ENCODE results near the gene PPP1R2.

Gene PPP1R2

GRCh38 chr3:195550723-195551122 is 7.6 kb upstream of the PPP1R2 start:
- ATAC-seq, result peak; percentile 57
- Mint-ChIP-seq H3K4me3 (peak overlapping the region; percentile 73 to 74), H3K27me3 (no peaks in the 10 kb centered on the region), H3K4me1 (peaks cover 97% of the 10 kb centered on the region), H3K27ac (peak overlapping the region; percentile 66 to 83), H3K9me3 (no peaks in the 10 kb centered on the region)
- DNase-seq, result peak; percentile 32 to 50

- peak overlapping the region; percentile 73 to 74 for H3K4me3 Mint-ChIP-seq
- DNase-seq (peak; percentile 67 to 78), ATAC-seq (peak; percentile 88)
- peak overlapping the region; percentile 28 to 54 for H3K27ac Mint-ChIP-seq
- no peaks in the 10 kb centered on the region for H3K9me3 Mint-ChIP-seq
- H3K4me1 Mint-ChIP-seq, result peaks cover 97% of the 10 kb centered on the region
- H3K27me3 Mint-ChIP-seq, result no peaks in the 10 kb centered on the region
Measured at GRCh38 chr3:195549931-195550519, 6.9 kb upstream of the PPP1R2 start.

- Mint-ChIP-seq H3K27ac (peak overlapping the region in 1 of 2 donors; percentile 65), H3K9me3 (no peaks in the 10 kb centered on the region), H3K4me1 (peaks cover 99% of the 10 kb centered on the region), H3K4me3 (no peak overlapping the region), H3K27me3 (no peaks in the 10 kb centered on the region)
- ATAC-seq (no peak), DNase-seq (no peak)
Measured at GRCh38 chr3:195548987-195549386, 5.9 kb upstream of the PPP1R2 start.

- Mint-ChIP-seq H3K4me3 (peak overlapping the region; percentile 9 to 32), H3K4me1 (peaks cover 100% of the 10 kb centered on the region), H3K27ac (peak overlapping the region in 1 of 2 donors; percentile 65), H3K27me3 (no peaks in the 10 kb centered on the region), H3K9me3 (no peaks in the 10 kb centered on the region)
- ATAC-seq, result no peak
- no peak for DNase-seq
Measured at GRCh38 chr3:195548501-195548900, 5.4 kb upstream of the PPP1R2 start.

- no peaks in the 10 kb centered on the region for H3K27me3 Mint-ChIP-seq
- peak overlapping the region; percentile 9 to 32 for H3K4me3 Mint-ChIP-seq
- DNase-seq (no peak), ATAC-seq (no peak)
- H3K9me3 Mint-ChIP-seq, result no peaks in the 10 kb centered on the region
- no peak overlapping the region for H3K27ac Mint-ChIP-seq
- peaks cover 95% of the 10 kb centered on the region for H3K4me1 Mint-ChIP-seq
Measured at GRCh38 chr3:195548006-195548405, 4.9 kb upstream of the PPP1R2 start.

- peaks cover 77% of the 10 kb centered on the region for H3K4me1 Mint-ChIP-seq
- H3K27ac Mint-ChIP-seq, result peak overlapping the region; percentile 37 to 63
- ATAC-seq (no peak), DNase-seq (no peak)
- no peaks in the 10 kb centered on the region for H3K9me3 Mint-ChIP-seq
- H3K27me3 Mint-ChIP-seq, result no peaks in the 10 kb centered on the region
- H3K4me3 Mint-ChIP-seq, result peak overlapping the region; percentile 69 to 74
Measured at GRCh38 chr3:195546130-195546560, 3.0 kb upstream of the PPP1R2 start.

- ATAC-seq, result no peak
- Mint-ChIP-seq H3K4me1 (peaks cover 73% of the 10 kb centered on the region), H3K9me3 (no peaks in the 10 kb centered on the region), H3K27ac (no peak overlapping the region), H3K4me3 (peak overlapping the region; percentile 88), H3K27me3 (no peaks in the 10 kb centered on the region)
- no peak for DNase-seq
Measured at GRCh38 chr3:195544634-195545033, 1.5 kb upstream of the PPP1R2 start.

- Mint-ChIP-seq H3K4me1 (peaks cover 73% of the 10 kb centered on the region), H3K27ac (peak overlapping the region in 1 of 2 donors; percentile 97), H3K27me3 (no peaks in the 10 kb centered on the region), H3K4me3 (peak overlapping the region; percentile 88), H3K9me3 (no peaks in the 10 kb centered on the region)
- ATAC-seq, result no peak
- no peak for DNase-seq
Measured at GRCh38 chr3:195544230-195544536, 1.1 kb upstream of the PPP1R2 start.

- Mint-ChIP-seq H3K27me3 (no peaks in the 10 kb centered on the region), H3K4me3 (peak overlapping the region; percentile 88), H3K9me3 (no peaks in the 10 kb centered on the region), H3K4me1 (peaks cover 71% of the 10 kb centered on the region), H3K27ac (peak overlapping the region; percentile 46 to 97)
- peak in 1 of 2 donors; percentile 25 for DNase-seq
- peak; percentile 24 for ATAC-seq
Measured at GRCh38 chr3:195543500-195544229, 540 bp upstream of the PPP1R2 start.

- H3K27ac Mint-ChIP-seq, result peak overlapping the region; percentile 93 to 96
- H3K4me1 Mint-ChIP-seq, result peaks cover 69% of the 10 kb centered on the region
- H3K4me3 Mint-ChIP-seq, result peak overlapping the region; percentile 88
- no peaks in the 10 kb centered on the region for H3K9me3 Mint-ChIP-seq
- no peak for DNase-seq
- ATAC-seq, result no peak
- no peaks in the 10 kb centered on the region for H3K27me3 Mint-ChIP-seq
Measured at GRCh38 chr3:195542316-195542697, 818 bp downstream of the PPP1R2 start.

GRCh38 chr3:195540511-195540910 is 2.6 kb downstream of the PPP1R2 start:
- DNase-seq (no peak), ATAC-seq (no peak)
- H3K4me3 Mint-ChIP-seq, result peak overlapping the region; percentile 88

GRCh38 chr3:195540027-195540426 is 3.1 kb downstream of the PPP1R2 start:
- peak overlapping the region; percentile 59 to 89 for H3K27ac Mint-ChIP-seq
- ATAC-seq (peak; percentile 38), DNase-seq (peak in 1 of 2 donors; percentile 53)
- peaks cover 0 to 5% of the 10 kb centered on the region in 2 donors for H3K9me3 Mint-ChIP-seq
- peaks cover 59% of the 10 kb centered on the region for H3K4me1 Mint-ChIP-seq
- H3K27me3 Mint-ChIP-seq, result no peaks in the 10 kb centered on the region
- peak overlapping the region; percentile 88 for H3K4me3 Mint-ChIP-seq

More at GRCh38 chr3:195540511-195540910, 2.6 kb downstream of the PPP1R2 start:
- H3K4me1 Mint-ChIP-seq, result peaks cover 59% of the 10 kb centered on the region
- no peaks in the 10 kb centered on the region for H3K27me3 Mint-ChIP-seq
- peak overlapping the region; percentile 59 to 89 for H3K27ac Mint-ChIP-seq
- peaks cover 0 to 1% of the 10 kb centered on the region in 2 donors for H3K9me3 Mint-ChIP-seq

- Mint-ChIP-seq H3K27ac (peak overlapping the region in 1 of 2 donors; percentile 89), H3K27me3 (no peaks in the 10 kb centered on the region), H3K9me3 (peaks cover 0 to 5% of the 10 kb centered on the region in 2 donors), H3K4me1 (peaks cover 59% of the 10 kb centered on the region), H3K4me3 (peak overlapping the region; percentile 88)
- no peak for ATAC-seq
- no peak for DNase-seq
Measured at GRCh38 chr3:195539479-195539878, 3.6 kb downstream of the PPP1R2 start.

- ATAC-seq (peak; percentile 79), DNase-seq (peak in 1 of 2 donors; percentile 63)
- Mint-ChIP-seq H3K4me1 (peaks cover 64% of the 10 kb centered on the region), H3K9me3 (peaks cover 0 to 5% of the 10 kb centered on the region in 2 donors), H3K4me3 (peak overlapping the region; percentile 60 to 62), H3K27me3 (no peaks in the 10 kb centered on the region), H3K27ac (peak overlapping the region in 1 of 2 donors; percentile 27)
Measured at GRCh38 chr3:195537995-195538394, 5.1 kb downstream of the PPP1R2 start.

- DNase-seq (no peak), ATAC-seq (no peak)
- H3K27ac Mint-ChIP-seq, result peak overlapping the region in 1 of 2 donors; percentile 45
- H3K4me3 Mint-ChIP-seq, result peak overlapping the region; percentile 19 to 43
- H3K27me3 Mint-ChIP-seq, result no peaks in the 10 kb centered on the region
- H3K4me1 Mint-ChIP-seq, result peaks cover 78% of the 10 kb centered on the region
- H3K9me3 Mint-ChIP-seq, result peaks cover 0 to 5% of the 10 kb centered on the region in 2 donors
Measured at GRCh38 chr3:195535293-195535692, 7.8 kb downstream of the PPP1R2 start.

GRCh38 chr3:195532834-195533233 is 10.3 kb downstream of the PPP1R2 start:
- Mint-ChIP-seq H3K9me3 (peaks cover 0 to 5% of the 10 kb centered on the region in 2 donors), H3K4me1 (peaks cover 66% of the 10 kb centered on the region), H3K27me3 (no peaks in the 10 kb centered on the region), H3K4me3 (peak overlapping the region in 1 of 2 donors; percentile 42), H3K27ac (no peak overlapping the region)
- ATAC-seq (no peak), DNase-seq (no peak)

Measured in stimulated activated naive CD8-positive, alpha-beta T cell treated with anti-CD3 and anti-CD28 coated beads, Interleukin-15, amount 100 ng/mL, for 72 hours (primary cell).